Measurements from ENCODE around the gene VMA21. TPM values are rescaled to one million over a fixed set of nuclear protein-coding genes. Genes with fewer than 3 reads are reported as not detected.

VMA21 gene, protein sequence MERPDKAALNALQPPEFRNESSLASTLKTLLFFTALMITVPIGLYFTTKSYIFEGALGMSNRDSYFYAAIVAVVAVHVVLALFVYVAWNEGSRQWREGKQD
- total RNA-seq, result 28.1 TPM
- long read RNA-seq, full-length matches to known transcripts, result 25 of 36 reads
- long read RNA-seq, partial matches to known transcripts, result 3 of 36 reads
- long read RNA-seq, other reads (novel, unspliced or antisense), result 8 of 36 reads

DNA sequence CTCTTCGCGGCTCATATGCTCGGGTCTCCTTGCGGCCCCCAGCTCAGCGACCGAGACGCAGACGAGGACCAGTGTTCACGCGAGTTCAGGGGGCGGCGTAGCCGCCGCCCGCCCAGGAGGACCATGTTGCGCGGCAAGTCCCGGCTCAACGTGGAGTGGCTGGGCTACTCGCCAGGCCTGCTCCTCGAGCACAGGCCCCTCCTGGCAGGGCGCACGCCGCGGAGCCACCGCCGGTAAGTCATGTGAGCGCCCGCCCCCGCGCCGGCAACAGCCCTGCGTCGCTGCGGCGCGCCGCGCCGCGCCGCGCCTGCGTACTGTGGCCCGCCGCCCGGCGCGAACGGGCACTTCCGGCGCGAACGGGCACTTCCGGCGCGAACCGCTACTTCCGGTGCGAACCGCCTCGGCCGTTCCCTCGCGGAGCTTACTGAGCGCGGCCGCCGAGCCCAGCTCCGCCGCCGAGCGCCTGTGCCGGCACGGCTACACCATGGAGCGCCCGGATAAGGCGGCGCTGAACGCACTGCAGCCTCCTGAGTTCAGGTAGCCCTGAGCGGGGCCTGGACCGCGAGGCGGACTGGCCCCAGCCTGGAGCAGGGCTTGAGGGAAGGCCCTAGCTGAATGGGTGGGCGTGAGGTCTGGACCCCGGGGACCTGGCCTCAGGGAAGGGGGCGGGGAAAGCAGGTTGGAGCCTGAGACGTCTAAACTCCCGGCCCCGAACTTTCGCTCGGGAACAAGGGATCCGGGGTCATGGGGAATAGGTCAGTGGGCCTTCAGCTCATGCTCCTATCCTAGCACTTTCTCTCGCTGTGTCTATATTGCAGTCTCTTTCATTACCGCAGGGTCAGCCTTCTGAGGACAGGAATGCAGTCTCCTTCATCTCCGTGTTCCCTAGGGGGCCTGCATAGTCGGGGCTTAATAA, at the start of gene VMA21:
Gene VMA21, plus strand, starts transcription at position 382 of the 916 bp plus-strand sequence. Its CDS starts 103 bp downstream, at position 485.
- Histone ChIP-seq H3K27me3 (ENCODE audit: low read depth) (no peaks in the 10 kb centered on the region), H3K27ac (peak within 1 kb of the TSS; percentile 94), H3K4me1 (peaks cover 15% of the 10 kb centered on the region), H3K9me3 (no peaks in the 10 kb centered on the region), H3K36me3 (no peaks in the 10 kb centered on the region), H3K4me3 (peak within 1 kb of the TSS; percentile 74)
- DNase-seq, result peak; percentile 95
- intact Hi-C loops (cut with DNase I), result no loop called here
- TF ChIP-seq, protein P1, sequence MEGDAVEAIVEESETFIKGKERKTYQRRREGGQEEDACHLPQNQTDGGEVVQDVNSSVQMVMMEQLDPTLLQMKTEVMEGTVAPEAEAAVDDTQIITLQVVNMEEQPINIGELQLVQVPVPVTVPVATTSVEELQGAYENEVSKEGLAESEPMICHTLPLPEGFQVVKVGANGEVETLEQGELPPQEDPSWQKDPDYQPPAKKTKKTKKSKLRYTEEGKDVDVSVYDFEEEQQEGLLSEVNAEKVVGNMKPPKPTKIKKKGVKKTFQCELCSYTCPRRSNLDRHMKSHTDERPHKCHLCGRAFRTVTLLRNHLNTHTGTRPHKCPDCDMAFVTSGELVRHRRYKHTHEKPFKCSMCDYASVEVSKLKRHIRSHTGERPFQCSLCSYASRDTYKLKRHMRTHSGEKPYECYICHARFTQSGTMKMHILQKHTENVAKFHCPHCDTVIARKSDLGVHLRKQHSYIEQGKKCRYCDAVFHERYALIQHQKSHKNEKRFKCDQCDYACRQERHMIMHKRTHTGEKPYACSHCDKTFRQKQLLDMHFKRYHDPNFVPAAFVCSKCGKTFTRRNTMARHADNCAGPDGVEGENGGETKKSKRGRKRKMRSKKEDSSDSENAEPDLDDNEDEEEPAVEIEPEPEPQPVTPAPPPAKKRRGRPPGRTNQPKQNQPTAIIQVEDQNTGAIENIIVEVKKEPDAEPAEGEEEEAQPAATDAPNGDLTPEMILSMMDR (IDR thresholded peaks at IDR 0.05), result no peak
- ATAC-seq, result peak; percentile 98 to 99

DNA sequence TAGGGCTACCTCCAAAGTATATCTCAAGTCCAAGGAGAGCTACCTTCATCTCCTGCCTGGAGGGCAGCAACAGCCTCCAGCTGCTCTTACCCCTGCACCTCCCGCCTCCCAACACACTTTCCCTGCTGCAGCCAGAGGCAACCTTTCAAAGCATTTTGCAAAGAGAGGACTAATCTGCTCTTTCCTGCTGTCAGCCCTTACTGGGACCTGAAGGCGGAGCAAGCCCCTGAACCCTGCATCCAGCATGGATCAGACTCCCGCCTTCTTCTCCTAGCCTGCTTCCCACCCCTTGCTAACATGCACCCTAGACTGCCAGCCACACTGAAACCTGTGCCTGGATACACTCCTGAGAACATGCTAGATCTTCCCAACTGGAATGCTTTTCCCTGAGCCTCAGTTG, 37.7 kb upstream of the VMA21 start:
- TF ChIP-seq, protein P1 (IDR thresholded peaks at IDR 0.05), result no peak
- ATAC-seq (no peak), DNase-seq (no peak)
- H3K4me3 ChIP-seq, result no peak overlapping the region
- H3K36me3 ChIP-seq, result no peaks in the 10 kb centered on the region
- no peaks in the 10 kb centered on the region for H3K4me1 ChIP-seq
- H3K27me3 ChIP-seq (ENCODE audit: low read depth), result no peaks in the 10 kb centered on the region
- intact Hi-C loops (cut with DNase I), result no loop called here
- no peak overlapping the region for H3K27ac ChIP-seq
- no peaks in the 10 kb centered on the region for H3K9me3 ChIP-seq

DNA sequence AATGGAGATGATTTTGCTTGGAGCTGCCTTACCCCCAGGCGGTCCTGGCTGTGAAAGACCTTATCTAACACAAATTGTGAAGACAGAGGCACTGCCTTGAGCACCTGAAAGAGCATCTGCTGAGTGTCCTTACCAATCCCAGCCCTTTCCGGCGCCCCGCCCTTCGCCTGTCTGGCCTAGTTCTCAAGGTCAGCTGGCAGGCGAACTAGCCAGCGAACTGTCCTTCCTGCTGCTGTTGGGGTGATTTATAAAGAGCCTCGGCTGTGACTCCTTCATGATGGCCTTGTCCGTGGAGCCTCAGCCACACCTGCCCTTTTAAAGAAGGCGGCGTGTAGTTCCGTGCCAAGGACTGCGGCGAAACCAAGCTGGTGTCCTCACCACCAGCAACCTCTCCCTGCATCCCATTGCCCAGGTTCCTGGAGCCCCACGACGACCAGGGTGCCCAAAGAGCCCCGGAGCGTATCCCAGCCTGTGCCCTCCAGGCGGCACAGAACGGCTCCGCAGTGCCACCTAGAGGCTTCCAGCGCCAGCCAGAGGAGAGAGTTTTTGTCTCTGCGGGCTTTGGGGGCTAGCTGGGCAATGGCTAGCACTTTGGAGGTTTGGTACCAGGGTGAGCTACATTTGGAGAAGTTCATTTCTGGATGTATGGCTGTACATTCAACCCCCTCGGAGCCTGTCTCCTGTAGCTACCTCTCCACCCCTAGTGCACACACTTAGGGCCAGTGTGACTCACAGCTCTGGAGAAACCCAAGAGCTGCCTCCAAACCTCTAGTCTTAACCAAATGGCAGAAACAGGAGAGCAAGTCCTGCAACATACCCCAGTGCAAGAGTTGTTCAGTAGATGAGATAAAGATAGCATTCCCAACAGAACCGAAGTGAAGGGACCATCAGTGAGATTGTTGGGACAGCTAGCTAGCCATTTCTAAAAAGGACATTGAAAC, 36.8 kb upstream of the VMA21 start:
- ATAC-seq (peak; percentile 59 to 80), DNase-seq (peak; percentile 44)
- H3K36me3 ChIP-seq, result no peaks in the 10 kb centered on the region
- intact Hi-C loops (cut with DNase I), result no loop called here
- TF ChIP-seq, protein P1 (IDR thresholded peaks at IDR 0.05), result peak; percentile 61
- no peaks in the 10 kb centered on the region for H3K9me3 ChIP-seq
- no peak overlapping the region for H3K27ac ChIP-seq
- peak overlapping the region; percentile 19 for H3K4me3 ChIP-seq
- no peaks in the 10 kb centered on the region for H3K27me3 ChIP-seq (ENCODE audit: low read depth)
- H3K4me1 ChIP-seq, result no peaks in the 10 kb centered on the region

DNA sequence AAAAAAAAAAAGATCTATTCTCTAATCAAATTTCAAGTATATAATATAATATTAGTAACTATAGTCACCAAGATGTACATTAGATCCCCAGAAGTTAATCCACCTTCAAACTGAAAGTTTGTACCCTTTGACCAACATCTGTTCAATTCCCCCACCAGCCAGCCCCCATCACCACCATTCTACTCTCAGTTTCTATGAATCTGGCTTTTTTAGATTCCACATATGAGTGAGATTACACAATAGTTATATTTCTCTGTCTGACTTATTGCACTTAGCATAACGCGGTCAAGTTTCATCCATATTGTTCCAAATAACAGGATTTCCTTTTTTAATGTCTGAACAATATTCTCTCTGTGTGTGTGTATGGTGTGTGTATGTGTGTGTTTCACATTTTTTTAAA, 33.7 kb upstream of the VMA21 start:
- Histone ChIP-seq H3K27me3 (ENCODE audit: low read depth) (no peaks in the 10 kb centered on the region), H3K9me3 (no peaks in the 10 kb centered on the region), H3K27ac (no peak overlapping the region), H3K4me3 (no peak overlapping the region), H3K36me3 (no peaks in the 10 kb centered on the region), H3K4me1 (no peaks in the 10 kb centered on the region)
- ATAC-seq (no peak), DNase-seq (no peak)
- intact Hi-C loops (cut with DNase I), result no loop called here
- TF ChIP-seq, protein P1 (IDR thresholded peaks at IDR 0.05), result no peak

DNA sequence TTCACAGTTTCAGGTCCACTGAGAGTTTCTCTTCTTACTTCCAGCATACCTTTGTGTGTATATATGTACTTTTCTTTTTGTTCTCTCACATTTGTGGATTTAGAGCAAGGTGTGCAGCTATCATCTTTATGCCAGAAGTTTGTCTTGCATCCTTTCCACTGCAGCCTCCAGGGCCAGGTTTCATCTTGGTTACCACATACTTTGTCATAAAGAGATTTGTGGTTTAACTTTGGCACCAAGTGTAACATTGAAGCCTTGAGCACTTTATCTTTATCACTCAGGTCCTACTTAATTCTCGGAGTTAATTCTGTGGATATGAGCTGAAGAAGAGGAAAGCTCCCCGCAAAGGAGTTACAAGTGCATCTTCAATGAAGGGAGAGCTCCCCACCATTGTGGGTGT, 31.4 kb upstream of the VMA21 start:
- ATAC-seq (no peak), DNase-seq (no peak)
- H3K27me3 ChIP-seq (ENCODE audit: low read depth), result no peaks in the 10 kb centered on the region
- no peaks in the 10 kb centered on the region for H3K9me3 ChIP-seq
- intact Hi-C loops (cut with DNase I), result no loop called here
- TF ChIP-seq, protein P1 (IDR thresholded peaks at IDR 0.05), result no peak
- H3K4me1 ChIP-seq, result no peaks in the 10 kb centered on the region
- H3K4me3 ChIP-seq, result no peak overlapping the region
- H3K27ac ChIP-seq, result no peak overlapping the region
- H3K36me3 ChIP-seq, result no peaks in the 10 kb centered on the region
